Stimulated activated CD4-positive, alpha-beta T cell treated with anti-CD3 and anti-CD28 coated beads, Interleukin-4, amount 100 ng/mL, for 1 hour (primary cell): ENCODE measurements around the gene HNRNPH2.
A peak's percentile ranks its signal among the peaks of the same experiment; 100 is the strongest.

ENCODE experiments used
- DNase-seq: peaks from one replicate; pipeline ENCODE4 v3.0.0-alpha.2; 2020

Gene HNRNPH2

DNA sequence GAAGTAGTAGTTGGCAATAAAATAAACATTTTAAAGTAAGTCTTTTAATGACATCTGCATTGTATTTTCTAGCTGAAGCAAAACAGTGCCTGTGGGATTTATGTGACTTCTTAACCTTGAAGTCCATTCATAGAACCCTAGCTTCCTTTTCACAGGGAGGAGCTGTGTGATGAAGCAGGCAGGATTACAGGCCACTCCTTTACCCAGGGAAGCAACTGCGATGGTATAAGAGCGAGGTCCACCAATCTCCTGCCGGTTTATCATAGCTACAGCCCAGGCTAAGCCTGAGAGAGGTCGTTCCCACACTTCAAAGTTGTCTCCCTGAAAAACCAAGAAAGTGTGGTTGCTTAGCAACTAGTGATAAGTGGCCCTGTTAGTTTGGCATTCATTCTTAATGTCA lies 10.2 kb upstream of the HNRNPH2 start:
- no peak for DNase-seq

DNA sequence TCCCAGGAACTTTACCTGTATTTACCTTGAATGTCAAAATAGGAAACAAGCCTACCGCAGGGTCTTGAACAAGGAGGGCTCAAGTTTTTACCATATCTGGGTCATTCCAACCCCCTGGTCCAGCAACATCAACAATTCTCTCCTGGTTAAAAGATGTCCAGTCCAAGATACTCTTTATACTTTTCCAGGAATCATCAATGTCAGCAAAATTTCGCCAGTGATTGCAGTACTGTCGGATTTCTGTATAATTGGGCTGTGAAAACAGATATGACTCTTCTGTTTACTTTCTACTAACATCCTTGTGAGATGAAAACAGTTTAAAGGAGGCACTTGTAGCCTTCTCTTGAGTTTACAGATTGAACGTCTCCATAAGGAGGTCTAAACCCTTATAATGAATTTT lies 9.3 kb upstream of the HNRNPH2 start:
- no peak for DNase-seq

DNA sequence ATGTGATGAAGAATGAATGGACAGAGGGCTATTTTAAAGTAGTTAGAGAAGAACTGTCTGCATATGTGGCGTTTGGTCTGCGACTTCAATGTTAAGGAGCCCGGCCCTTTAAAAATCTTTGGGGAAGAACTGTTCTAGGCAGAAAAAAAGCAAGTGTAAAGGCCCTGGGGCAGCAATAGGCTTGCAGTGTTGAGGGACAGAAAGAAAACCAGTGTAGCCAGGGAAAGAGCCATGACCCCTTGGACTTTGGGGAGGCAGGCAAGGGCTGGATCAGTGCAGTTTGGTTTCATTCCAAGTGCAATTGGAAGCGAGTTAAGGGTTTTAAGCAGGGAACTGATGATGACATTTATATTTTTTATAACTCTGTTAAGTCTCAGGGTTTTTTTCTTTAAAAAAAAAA lies 8.2 kb upstream of the HNRNPH2 start:
- no peak for DNase-seq

DNA sequence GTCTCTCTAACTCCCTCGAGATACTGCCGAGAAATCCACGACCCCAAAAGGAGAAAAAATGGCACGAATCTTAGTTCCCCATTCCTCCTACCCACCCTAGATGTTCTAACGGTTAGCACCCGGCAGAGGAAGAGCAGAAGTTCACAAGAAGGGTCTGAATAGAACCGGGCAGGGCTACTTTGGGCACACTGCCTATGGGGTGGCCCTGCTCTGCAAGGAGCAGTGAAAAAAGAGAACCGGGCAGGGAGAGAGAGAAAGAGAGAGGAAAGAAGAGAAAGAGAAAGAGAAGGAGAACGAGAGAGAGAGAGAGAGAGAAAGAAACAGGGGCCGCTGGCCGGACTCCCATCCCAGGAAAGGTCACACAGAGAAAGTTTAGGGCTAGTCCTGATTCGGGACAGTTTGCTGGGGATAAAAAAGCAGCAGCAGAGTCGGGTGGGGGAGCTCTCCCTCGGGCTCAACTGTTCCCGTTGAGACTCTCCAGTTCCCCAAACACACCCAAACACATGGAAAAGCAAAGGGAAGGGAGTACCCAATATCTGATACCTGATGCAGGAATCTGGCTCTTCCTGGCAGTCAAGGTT lies 765 bp upstream of the HNRNPH2 start:
- DNase-seq, result no peak

DNA sequence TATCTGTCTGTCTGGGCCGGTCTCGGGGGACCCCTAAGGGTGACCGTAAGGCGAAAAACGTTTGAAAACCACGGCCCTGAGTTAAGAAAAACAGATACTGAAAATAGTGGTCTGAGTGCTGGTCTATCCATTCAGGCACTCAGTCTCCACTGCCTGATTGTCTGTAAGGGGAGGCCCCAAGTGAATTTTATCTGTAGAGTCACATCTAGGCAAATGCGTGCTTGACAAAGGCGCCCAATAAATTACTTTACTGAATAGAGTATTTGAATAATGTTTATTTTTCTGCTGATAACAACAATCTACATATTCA lies 465 bp downstream of the HNRNPH2 start:
- no peak for DNase-seq

DNA sequence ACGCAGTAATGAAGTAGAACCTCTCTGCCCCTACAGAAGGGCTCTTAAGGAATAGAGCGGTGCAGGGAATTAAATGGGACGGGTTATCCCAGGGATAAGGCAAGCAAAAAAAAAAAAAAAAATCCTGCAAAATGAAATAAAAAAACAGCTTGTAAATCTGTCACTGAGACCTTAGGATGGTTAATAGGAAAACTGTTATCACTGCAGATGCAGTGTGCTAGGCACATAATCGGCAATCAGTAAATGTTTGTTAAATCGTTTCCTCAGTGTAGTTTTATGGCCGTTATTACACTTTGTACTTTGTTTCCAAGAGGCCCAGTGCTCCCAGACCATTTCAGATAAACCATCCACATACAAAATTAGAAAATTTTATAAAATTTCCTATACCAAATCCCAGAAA lies 1.0 kb downstream of the HNRNPH2 start:
- DNase-seq, result no peak

DNA sequence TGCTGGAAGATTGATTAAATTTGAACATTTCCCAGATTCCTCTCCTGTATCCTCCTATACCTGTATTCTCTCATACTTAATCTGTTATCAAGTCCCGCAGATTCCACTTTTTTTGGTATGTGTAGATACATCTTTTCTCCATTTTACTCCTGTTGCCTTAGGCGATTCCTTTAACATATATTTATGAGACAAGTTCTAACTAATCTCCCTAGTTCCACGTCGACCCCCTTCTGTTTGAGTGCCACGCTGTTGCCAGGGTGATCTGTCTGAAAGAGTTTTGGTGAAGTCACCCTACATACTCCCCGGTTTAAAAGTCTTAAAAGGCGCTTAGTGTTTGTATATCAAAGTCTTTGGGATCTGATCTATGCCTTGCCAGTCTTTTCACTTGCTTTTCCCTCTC lies 2.4 kb downstream of the HNRNPH2 start:
- no peak for DNase-seq

DNA sequence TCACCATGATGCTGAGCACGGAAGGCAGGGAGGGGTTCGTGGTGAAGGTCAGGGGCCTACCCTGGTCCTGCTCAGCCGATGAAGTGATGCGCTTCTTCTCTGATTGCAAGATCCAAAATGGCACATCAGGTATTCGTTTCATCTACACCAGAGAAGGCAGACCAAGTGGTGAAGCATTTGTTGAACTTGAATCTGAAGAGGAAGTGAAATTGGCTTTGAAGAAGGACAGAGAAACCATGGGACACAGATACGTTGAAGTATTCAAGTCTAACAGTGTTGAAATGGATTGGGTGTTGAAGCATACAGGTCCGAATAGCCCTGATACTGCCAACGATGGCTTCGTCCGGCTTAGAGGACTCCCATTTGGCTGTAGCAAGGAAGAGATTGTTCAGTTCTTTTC lies 4.0 kb downstream of the HNRNPH2 start:
- no peak for DNase-seq

DNA sequence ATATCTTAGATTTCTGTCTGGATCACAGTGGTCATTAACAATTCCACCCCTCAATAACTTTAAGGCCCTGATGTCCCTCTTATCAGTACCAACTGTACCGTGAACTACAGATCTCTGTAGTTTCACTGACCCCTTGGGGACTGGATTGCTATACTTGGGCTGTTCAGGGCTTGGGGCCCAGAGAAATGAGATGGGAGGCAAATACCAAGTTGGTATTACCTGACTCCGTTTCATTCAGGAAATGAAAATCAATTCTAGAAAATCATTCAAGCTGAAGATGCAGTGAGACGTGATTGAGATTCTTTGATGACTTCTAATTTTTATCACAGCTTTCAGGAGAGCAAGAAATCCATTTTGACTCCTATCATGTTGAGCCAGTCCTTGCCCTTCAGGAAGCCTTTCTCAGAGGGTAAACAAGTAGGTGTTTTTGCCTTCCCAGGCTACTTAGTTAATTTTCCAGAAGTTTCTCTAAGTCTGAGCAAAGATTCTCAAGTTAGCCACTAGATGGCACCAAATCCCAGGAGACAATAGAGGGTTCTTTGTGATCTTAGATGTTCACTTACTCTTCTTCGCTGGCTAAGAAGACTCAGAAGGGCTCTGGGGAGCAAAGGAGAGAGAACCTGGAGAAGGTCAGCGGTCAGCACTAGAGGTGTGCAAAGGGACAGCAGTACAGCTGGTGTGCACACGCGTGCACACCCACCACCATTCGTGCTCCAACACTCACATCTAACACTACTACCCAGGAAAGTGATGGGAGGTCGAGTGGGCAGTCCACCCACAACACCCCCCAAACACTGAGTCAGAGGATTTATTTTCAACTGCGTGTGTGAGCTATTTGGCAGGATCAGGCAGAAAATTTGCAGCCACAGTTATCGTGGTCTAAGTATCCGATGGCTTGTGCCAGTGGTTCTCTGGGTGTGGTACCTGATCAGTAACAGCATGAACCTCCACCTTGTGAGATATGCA lies 7.4 kb downstream of the HNRNPH2 start:
- no peak for DNase-seq

DNA sequence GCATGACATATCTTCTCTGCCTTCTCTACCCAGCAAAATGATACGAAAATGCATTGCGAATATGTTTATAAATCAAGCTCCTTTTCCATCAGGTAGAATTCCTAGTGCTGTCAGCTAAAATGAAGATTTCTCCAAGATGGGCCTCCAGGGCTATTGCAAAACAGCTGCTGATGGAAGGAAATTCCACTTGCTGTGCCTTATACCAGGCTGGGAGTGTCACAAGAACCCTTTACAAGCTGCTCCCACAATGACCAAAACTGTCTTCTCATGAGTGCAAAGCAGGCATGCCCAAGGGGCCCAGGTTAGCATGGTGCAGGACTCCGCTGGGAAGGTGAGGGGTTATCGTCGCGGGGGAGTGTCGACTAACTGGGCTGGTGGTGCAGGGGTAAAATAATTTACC lies 8.7 kb downstream of the HNRNPH2 start:
- DNase-seq, result no peak

DNA sequence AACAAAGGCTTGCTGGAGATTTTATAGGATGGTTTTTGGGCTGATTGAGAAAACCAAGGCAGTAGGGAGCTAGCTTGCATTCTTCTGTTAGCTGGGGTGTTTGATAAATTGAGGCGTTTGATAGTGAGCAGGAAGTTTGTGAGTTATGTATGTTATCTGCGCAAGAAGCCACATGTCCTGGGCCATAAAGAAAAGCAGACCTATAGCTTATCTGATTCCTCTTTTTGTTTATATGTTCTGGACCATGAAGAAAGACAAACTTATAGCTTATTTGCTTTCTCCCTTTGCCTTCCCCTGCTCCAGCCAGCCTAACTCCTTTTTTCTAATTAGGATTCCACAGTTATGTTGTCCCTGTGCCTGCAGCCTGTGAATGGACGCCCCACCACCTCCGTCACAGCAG lies 9.2 kb downstream of the HNRNPH2 start:
- no peak for DNase-seq

DNA sequence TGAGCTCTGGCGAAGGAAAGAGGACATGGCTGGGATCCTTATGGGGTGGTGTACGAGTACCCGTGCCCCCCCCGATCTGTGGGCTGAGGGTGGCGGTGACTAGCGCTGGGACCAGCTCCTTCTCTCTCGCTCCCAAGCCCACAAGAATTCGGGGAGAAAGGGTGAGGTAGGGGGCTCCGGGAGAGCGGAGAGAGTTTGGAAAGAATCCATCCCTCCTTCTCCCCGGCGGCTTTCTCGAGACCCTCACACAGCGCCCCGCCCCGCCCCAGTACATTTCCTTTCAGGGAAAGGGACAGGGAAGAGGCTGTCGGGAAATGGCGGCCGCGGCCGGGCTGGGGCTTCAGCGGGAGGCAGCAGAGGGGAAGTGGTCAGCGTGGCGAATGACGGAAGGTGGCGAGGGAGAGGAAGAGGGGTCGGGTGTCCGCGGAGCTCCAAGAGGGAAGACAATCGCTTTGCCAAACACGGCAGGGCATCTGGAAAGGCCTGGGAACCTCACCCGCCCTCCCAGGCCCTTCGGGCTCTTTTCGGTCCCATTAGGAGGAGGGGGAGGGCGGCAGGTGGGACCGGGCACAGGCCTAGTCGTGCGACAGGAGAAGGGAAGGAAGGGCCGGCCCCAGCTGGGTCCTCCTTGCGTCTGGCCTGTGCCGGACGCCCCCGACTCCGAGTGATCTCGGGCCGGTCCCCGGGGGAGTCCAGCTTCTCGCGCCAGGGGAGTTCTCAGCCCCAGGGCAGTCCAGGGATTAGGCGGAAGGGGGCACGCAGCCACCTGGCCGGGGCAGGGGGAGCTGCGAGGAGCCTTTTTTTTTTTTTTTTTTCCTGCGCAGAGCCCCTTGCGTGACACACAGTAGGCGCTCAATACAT lies 10.2 kb downstream of the HNRNPH2 start:
- peak; percentile 31 for DNase-seq

DNA sequence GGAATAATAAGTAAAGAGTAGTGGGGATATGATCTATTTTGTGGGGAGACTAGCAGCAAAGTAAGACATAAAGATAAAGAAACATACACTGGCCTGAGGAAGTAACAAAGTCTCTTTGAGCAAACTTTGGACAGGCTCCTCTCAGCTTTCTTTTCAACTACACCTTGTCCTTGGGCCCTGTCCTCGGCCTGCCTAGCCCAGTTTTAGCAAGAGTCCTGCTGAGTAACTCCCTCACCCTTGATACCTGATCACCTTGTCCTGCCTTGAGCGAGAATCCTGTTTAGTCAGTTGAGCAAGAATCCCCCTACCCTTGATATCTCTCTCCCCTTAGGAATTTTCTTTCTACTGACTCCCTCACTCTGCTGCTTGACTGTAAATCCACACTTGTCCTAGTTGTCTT lies 11.5 kb downstream of the HNRNPH2 start:
- no peak for DNase-seq

DNA sequence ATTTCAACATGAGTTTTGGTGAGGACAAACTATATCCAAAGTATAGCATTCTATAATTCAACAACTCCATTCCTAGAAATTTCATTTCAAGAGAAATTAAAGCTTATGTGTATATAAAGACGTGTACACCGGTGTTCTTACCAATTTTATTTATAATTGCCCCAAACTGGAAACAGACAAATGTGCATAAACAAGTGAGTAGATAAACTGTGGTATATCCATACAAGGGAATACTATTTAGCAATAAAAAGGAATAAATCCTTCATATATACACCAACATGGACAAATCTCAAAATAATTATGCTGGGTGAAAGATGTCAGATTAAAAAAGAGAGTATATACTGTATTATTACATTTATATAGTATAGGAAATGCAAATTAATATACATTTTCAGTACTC lies 19.9 kb downstream of the HNRNPH2 start:
- no peak for DNase-seq

DNA sequence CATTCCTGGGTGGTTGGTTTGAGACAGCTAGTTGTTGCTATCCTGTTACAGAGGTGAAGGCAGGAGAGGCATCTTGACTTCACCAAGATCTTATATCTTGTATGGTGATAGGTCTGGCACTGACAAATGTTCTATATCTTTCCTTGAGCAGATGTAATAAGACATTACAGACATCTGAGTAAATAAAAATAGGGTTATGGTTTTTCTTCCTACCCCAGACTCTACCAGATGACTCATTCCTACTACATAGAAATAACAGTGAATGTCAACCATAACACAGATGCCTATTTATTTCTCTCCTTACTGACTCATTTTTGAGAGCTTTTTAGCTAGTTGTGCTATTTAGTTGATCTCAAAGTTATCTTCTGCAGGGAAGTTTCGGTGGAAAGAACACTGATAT lies 21.9 kb downstream of the HNRNPH2 start:
- DNase-seq, result no peak

DNA sequence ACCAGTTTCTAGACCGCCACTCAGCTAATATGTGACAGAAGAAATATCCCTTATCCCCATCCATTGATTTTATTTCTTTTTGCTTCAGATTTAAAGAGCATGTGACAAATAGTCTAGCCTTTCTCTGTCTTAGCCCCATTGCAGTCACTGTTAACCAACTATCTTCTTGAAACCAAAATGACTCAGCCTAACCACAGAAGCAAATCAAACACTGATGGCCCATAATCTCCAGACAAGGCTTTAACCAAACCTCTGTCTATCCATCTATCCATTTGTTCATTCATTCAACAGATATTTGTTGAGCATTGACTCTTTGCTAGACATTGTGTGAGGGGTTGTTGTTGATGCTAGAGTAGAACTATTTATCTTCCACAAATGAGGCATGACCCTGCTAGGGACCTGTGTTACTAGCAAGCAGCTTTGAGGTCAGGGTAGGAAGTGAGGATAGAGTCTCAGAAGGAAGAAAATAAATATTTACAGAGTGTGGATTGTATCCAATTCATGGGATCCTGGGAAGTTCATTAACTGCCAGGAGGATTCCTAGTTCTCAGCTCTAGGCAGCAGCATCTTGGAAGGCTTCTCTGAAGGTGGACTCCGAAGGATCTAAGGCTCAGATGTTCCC lies 22.5 kb downstream of the HNRNPH2 start:
- no peak for DNase-seq

DNA sequence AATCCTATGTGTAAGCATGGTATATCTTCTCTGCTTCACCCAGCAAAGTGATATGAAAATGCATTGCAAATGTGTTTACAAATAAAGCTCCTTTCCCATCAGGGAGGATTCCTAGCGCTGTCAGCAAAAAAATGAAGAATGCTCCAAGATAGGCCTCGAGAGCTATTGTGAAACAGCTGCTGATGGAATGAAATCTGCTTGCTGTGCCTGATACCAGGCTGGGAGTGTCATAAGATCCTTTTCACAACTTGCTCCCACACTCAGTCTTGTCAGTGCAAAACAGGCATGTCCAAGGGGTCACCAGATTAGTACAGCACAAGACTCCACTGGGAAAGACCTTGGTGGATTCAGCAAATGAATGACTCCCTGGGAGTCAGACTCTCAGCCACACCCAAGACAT lies 34.1 kb downstream of the HNRNPH2 start:
- DNase-seq, result no peak

DNA sequence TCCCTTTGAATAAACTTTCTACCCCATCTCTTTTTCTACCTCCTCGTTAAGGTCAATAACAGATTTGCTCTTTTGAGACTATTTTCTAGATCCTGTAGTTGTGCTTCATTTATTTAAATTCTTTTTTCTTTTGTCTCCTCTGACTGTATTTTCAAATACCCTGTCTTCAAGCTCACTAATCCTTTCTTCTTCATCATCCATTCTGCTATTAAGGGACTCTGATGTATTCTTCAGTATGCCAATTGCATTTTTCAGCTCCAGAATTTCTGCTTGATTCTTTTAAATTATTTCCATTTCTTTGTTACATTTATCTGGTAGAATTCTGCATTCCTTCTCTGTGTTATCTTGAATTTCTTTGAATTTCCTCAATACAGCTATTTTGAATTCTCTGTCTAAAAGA lies 41.3 kb downstream of the HNRNPH2 start:
- no peak for DNase-seq

DNA sequence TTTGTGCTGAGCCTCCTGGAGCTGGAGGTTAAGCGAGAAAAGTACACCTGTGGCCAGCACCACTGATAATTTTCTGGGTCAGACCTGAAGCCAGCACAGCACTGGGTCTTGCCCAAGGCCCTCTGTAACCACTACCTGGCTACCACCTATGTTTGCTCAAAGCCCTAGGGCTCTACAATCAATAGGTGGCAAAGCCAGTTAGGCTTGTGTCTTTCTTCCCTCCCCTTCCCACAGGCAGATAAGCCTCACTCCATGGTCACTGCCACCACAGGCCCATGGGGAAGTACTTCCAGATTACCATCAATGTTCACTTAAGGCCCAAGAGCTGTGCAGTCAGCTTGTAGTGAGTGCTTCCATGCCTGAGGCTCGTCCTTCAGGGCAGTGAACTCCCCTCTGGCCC lies 42.1 kb downstream of the HNRNPH2 start:
- DNase-seq, result no peak

DNA sequence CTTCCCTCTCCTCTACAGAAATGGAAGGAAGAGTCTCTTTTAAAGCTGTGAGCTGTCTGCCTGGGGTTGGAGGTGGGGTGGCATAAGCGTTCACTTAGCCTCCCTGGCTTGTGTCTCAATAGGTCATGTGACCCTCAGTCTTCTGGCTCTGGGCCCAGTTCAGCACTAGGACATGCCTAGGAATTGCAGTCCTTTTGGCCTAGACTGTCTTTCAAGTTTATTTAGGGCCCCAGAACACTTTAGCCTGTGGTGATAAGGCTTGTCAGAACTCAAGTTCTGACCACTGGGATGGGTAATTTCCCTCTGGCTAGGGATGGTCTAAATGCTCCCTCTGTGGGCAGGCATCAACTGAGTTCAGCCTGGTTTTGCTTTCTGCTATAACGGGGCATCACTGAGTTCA lies 42.9 kb downstream of the HNRNPH2 start:
- no peak for DNase-seq

DNA sequence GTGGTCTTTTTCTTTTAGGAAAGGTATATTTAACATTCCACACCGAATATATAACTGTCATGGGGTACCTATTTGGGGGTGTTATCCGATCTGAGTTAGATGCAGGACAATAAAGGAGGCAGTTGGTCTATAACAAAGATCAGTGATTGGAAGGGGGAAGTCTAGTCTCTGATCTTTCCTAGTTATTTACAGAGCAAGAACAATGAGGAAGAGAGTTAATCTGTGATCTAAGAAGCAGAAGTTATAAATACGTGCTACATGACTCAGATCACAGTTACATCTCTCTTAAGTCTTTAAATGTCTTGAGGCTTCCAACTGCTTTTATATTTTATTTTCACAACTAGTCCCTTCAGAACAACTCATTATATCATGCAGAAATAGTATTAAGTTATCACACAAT lies 44.0 kb downstream of the HNRNPH2 start:
- DNase-seq, result no peak

DNA sequence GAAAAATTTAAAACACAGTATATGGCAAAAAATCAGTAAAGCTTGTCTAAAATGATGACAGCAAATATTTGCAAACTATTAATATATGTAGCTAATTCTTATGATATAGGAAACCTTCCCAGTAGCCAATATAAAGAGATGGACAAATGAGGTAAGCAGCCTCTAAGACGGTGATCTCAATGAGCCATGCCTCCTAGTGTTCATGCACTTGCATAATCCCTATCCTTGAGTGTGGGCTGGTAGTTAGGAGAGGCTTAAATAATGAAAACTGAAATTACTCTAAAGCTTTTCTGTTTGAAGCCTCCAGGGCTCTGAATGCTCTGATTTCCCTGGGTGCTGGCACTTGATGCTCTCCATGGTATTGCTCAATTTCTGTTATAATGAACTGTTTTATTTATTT lies 52.6 kb downstream of the HNRNPH2 start:
- no peak for DNase-seq

DNA sequence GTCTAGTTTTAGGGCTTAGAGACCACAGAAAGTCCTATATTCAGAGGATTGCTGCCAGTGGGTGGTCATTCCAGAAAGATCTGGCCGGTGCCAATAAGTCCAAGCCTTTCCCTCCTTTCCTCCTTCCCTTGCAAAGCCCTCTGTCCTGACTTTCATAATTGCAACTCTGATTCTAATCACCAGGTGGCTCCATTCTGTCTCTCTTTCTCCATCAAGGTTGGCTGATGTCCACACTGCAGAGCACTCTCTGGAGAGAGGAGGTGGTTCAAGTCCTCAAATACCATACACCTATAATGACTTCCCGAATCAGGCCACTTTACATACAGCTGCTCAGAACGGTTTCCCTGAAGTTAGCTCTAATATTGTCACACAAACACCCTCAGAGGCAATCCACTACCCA lies 54.9 kb downstream of the HNRNPH2 start:
- DNase-seq, result no peak
